Measurements from ENCODE around the gene NAXE.
A peak's percentile ranks its signal among the peaks of the same experiment; 100 is the strongest.

The NAXE gene

GRCh38 chr1:156622581-156623297, 31.2 kb downstream of the NAXE start:
- no peak overlapping the region for H3K4me3 ChIP-seq (ENCODE audit: low read depth, low read length)
- TF ChIP-seq, protein P1, sequence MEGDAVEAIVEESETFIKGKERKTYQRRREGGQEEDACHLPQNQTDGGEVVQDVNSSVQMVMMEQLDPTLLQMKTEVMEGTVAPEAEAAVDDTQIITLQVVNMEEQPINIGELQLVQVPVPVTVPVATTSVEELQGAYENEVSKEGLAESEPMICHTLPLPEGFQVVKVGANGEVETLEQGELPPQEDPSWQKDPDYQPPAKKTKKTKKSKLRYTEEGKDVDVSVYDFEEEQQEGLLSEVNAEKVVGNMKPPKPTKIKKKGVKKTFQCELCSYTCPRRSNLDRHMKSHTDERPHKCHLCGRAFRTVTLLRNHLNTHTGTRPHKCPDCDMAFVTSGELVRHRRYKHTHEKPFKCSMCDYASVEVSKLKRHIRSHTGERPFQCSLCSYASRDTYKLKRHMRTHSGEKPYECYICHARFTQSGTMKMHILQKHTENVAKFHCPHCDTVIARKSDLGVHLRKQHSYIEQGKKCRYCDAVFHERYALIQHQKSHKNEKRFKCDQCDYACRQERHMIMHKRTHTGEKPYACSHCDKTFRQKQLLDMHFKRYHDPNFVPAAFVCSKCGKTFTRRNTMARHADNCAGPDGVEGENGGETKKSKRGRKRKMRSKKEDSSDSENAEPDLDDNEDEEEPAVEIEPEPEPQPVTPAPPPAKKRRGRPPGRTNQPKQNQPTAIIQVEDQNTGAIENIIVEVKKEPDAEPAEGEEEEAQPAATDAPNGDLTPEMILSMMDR (IDR thresholded peaks at IDR 0.05; ENCODE audit: low read depth, low read length), result no peak
- peaks cover 15% of the 10 kb centered on the region for H3K27me3 ChIP-seq (ENCODE audit: insufficient read depth, low read depth, severe bottlenecking)
- no peaks in the 10 kb centered on the region for H3K36me3 ChIP-seq
- no peak overlapping the region for H3K27ac ChIP-seq
- H3K9me3 ChIP-seq (ENCODE audit: severe bottlenecking), result no peaks in the 10 kb centered on the region
- no peak for DNase-seq

GRCh38 chr1:156623946-156624813, 32.6 kb downstream of the NAXE start:
- Histone ChIP-seq H3K36me3 (no peaks in the 10 kb centered on the region), H3K4me3 (ENCODE audit: low read depth, low read length) (peak overlapping the region; percentile 58), H3K9me3 (ENCODE audit: severe bottlenecking) (no peaks in the 10 kb centered on the region), H3K27ac (no peak overlapping the region), H3K27me3 (ENCODE audit: insufficient read depth, low read depth, severe bottlenecking) (peaks cover 15% of the 10 kb centered on the region)
- TF ChIP-seq, protein P1 (IDR thresholded peaks at IDR 0.05; ENCODE audit: low read depth, low read length), result peak; percentile 91
- peak; percentile 95 for DNase-seq

DNA sequence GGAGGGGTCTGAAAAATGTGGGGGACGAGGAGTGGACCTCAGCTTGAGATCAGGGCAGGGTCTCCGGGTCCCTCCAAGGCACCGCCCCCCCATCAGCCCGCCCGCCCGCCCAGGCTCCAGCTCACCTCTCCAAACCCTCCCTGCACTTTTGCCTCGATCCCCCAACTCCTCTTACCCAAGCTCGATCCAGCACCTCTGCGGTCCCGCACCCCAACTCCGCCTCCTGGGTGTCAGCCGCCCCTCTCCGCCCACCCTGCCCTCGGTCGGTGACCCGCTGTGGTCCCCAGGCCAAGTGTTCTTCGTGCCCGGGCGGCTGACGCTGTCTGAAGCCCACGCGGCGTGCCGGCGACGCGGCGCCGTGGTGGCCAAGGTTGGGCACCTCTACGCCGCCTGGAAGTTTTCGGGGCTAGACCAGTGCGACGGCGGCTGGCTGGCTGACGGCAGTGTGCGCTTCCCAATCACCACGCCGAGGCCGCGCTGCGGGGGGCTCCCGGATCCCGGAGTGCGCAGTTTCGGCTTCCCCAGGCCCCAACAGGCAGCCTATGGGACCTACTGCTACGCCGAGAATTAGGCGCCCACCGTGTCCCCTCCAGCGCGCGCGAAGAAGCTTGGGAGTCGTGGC, 33.3 kb downstream of the NAXE start:
- peak; percentile 55 for DNase-seq
- Histone ChIP-seq H3K4me3 (ENCODE audit: low read depth, low read length) (peak overlapping the region; percentile 58), H3K9me3 (ENCODE audit: severe bottlenecking) (no peaks in the 10 kb centered on the region), H3K36me3 (no peaks in the 10 kb centered on the region), H3K27ac (no peak overlapping the region; the same call in 1 of the 2 replicates), H3K27me3 (ENCODE audit: insufficient read depth, low read depth, severe bottlenecking) (peaks cover 15% of the 10 kb centered on the region)
- TF ChIP-seq, protein P1 (IDR thresholded peaks at IDR 0.05; ENCODE audit: low read depth, low read length), result 0 out of 2 replicates have a peak, but pooled peaks have one; percentile 9

DNA sequence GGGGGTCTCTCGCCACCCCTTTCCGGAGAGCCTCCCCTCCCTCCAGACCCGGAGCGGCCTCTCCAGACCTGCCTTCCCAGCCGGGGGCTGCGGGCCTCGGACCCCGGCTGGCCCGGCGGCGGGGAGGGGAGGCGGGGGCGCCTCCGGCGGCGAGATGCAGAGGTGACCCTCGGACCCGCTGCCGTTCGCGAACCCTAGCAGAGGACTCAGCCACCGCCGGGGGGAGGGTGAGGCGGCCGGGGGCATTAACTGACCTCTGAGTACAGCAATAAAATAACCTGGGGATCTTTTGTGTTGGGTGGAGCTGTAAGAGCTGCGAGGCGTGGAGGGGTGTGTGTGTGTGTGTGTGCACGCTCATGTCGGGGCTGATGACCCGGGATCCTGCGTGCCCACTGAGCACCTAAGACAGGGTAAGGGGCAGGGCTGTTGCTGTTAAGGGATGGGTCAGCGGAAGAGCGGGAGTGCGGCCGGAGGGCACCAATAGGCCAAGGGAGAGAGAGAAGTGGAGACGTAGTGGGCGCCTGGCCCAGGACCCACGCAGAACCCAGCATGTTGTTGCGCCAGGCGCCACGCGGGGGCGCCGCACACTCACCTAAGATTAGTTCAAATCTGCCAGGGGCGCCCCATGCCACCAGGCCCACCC, 34.0 kb downstream of the NAXE start:
- TF ChIP-seq, protein P1 (IDR thresholded peaks at IDR 0.05; ENCODE audit: low read depth, low read length), result peak; percentile 94
- Histone ChIP-seq H3K9me3 (ENCODE audit: severe bottlenecking) (no peaks in the 10 kb centered on the region), H3K27ac (no peak overlapping the region; the same call in 1 of the 2 replicates), H3K27me3 (ENCODE audit: insufficient read depth, low read depth, severe bottlenecking) (peaks cover 15% of the 10 kb centered on the region), H3K4me3 (ENCODE audit: low read depth, low read length) (peak overlapping the region; percentile 58), H3K36me3 (no peaks in the 10 kb centered on the region)
- peak; percentile 83 for DNase-seq

DNA sequence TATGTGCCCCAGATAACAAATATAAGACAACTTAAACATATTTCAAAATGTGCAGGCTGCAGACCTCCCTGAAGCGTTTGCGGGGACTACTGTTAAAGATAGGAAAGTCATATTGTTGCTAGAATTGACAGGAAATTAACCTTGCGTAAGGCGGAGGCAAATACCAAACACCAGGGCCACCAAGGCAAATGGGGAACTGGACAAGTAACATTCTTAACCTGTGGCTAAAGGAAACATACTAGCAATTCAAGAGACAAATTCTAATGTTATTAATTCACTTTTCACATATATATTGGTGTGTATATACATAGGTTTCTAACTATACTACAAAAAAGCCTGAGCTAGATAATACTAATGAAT, 34.5 kb downstream of the NAXE start:
- peaks cover 15% of the 10 kb centered on the region for H3K27me3 ChIP-seq (ENCODE audit: insufficient read depth, low read depth, severe bottlenecking)
- DNase-seq, result no peak

More for the DNA sequence above, 34.5 kb downstream of the NAXE start:
- Histone ChIP-seq H3K36me3 (no peaks in the 10 kb centered on the region), H3K27ac (no peak overlapping the region), H3K9me3 (ENCODE audit: severe bottlenecking) (no peaks in the 10 kb centered on the region), H3K4me3 (ENCODE audit: low read depth, low read length) (no peak overlapping the region)
- TF ChIP-seq, protein P1 (IDR thresholded peaks at IDR 0.05; ENCODE audit: low read depth, low read length), result no peak
